ENCODE data around the gene SLC1A3.

The SLC1A3 gene

GRCh38 chr5:36599986-36600779 lies 6.2 kb upstream of the SLC1A3 start:
- DNase-seq (ENCODE audit: low read depth in 2 of 2) = no peak

GRCh38 chr5:36600917-36601527 lies 5.4 kb upstream of the SLC1A3 start:
- DNase-seq (ENCODE audit: low read depth in 2 of 2) = no peak

- no peak for DNase-seq (ENCODE audit: low read depth in 2 of 2)
Observed at GRCh38 chr5:36602704-36603321, 3.6 kb upstream of the SLC1A3 start.

- DNase-seq (ENCODE audit: low read depth in 2 of 2) = no peak
Observed at GRCh38 chr5:36605241-36605640, 1.2 kb upstream of the SLC1A3 start.

DNA sequence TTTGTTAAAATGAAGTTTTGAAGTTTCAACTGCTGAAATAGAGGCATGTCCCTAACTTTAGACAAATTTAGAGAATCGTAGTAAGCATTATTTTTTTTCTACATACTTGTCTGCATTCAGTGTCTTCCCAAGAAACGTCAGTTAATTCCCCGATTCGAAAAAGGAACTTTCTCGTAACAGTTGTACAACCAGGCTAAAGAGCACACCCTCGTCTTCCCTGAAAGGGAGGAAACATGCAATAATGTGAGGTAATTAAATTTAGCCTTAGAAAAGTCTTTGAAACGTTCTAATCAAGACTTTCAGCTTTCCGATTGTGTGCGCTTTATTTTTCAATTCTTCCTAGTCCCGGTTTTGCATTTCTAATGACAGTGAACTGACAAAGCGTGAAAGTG lies 374 bp upstream of the SLC1A3 start:
- DNase-seq (ENCODE audit: low read depth in 2 of 2) = no peak

- DNase-seq (ENCODE audit: low read depth in 2 of 2) = no peak
Observed at GRCh38 chr5:36607114-36607571, 737 bp downstream of the SLC1A3 start.

DNA sequence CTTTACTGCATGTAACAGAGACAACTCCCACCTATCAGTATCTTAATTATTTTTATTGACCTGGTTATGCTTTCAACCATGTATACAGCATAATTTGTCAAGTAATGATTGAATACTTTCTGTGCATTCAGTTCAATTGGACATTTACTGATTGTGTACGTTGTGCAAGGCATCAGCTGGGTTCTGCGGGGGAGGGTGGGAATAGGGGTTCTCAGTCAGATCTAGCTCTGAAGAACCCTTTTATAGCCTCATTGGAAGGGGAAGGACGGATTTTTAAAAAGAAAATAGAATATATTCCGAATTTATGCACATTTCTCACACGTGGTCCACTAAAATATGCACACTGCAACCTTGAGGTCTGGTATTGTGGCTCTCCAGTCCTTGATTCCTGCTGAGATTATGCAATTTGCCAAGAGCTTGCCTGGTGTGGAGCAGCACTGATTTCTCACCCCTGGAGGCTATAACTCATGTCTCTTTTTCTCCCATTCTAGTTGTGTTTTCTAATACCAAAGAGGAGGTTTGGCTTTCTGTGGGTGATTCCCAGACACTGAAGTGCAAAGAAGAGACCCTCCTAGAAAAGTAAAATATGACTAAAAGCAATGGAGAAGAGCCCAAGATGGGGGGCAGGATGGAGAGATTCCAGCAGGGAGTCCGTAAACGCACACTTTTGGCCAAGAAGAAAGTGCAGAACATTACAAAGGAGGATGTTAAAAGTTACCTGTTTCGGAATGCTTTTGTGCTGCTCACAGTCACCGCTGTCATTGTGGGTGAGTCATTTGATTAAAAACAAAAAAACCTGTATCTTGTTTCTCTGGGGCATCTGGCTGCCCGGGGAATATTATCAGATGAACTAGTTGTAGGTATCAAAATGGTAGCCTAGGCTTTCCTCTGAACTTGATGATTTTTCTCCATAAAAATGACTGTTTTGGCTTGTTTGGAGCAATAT lies 1.7 kb downstream of the SLC1A3 start:
- no peak for DNase-seq (ENCODE audit: low read depth in 2 of 2)

DNA sequence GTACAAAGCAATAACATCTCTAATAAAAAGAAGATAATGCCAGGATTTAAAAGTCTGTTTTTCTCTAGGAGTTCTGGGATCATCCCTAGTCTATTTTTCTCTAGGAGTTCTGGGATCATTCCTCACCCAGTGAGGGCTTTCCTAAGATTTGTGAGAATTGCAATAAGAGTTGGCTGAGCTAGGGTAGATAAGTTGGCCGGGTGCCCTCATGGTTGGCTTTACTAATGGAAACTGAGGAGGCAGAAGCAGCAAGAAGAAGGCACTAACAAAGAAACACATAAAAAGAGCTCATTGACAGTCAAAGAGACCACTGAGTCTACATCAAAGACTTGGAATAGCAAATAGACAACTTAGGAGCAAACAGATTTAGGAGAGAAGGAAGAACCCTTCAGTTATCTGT lies 4.2 kb downstream of the SLC1A3 start:
- no peak for DNase-seq (ENCODE audit: low read depth in 2 of 2)

GRCh38 chr5:36611520-36612274 lies 5.3 kb downstream of the SLC1A3 start:
- DNase-seq (ENCODE audit: low read depth in 2 of 2) = no peak

DNA sequence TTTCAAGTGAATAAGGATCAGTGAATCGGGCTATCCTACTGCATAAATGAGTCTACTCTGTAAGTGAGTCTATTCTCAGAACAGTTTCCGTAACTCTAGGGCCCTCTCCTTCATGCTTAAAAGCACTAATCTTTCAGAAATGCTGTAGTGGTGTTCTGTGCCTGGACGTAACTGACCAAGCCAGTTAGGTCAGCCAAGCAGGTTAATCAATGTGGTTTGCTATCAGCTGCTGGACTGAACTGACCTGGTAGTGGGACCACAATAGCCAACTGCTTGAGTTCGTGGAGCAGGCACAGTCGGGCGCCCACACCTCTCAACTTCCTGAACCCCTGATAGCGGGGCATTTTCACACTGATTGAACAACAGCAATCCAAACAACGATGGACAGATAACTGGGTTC lies 6.8 kb downstream of the SLC1A3 start:
- DNase-seq (ENCODE audit: low read depth in 2 of 2) = no peak

DNA sequence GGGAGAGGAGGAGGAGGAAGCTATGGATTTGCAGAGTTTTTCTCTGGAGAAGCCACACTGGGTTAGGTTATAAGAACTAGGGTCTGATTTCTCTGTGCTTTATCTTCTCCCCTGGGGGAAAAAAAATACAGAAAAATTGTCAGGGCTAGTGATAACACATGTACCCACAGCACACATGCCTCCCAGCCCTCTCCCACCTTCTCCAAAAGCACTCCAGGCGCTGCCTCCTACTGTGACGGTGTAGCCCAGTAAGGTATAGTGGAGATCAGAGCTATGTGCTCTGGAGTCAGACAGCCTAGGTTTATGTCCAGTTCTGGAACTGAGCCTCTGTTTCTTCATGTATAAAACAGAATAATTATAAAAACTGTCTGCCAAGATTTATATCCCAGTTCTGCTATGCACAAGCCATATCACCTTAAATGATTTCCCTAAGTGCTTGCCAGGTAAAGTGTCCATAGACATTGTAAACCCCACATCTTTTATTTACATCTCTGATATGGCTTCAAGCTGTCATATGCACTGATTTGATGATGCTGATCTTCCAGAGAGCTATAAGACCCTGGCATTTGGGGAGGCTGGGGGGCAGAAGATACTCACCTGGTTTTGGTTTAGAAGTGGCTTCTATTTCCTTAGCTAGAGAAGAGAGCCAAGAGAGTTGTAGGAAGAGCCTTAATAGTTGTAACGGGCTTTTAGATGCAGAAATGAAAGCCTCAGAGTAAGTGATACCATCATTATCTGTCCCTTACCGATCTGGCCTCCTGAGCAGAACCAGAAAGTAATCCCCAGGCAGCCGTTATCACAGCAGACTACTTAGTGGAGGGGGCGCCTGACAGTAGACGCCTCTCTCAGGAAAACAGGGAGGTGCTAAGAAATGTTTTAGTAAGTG lies 7.6 kb downstream of the SLC1A3 start:
- no peak for DNase-seq (ENCODE audit: low read depth in 2 of 2)

DNA sequence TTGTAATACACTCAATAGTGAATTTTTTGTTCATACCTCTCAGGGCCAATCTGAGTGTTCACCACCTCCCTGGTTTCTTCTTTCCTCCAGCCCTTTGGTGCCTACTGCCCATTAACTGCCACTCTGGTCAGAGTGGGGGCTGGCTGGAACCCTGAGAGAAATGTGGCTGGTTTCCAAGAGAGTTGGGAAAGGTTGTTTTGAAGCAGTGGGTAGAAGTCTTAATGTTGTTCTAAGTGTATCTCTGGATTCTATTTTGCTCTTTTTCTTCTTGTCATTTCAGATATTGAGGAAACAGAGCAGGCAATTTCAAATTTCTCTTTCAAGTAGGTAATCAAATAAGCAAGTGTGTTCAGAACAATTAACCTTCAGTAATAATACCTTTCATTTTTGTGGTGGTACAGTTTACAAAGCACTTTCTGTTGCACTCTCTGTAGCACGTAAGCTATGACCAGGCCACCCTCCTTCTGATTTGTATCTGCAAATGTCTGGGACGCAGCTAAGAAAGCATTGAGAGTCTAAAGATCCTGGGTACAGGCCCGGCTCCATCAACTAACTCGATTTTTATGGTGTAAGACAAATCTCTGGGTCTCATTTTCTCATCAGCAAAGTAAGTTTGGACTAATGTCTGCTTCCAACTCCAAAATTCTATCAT lies 8.4 kb downstream of the SLC1A3 start:
- DNase-seq (ENCODE audit: low read depth in 2 of 2) = no peak

- no peak for DNase-seq (ENCODE audit: low read depth in 2 of 2)
Observed at GRCh38 chr5:36619012-36619635, 12.7 kb downstream of the SLC1A3 start.

GRCh38 chr5:36621985-36622384 lies 15.6 kb downstream of the SLC1A3 start:
- no peak for DNase-seq (ENCODE audit: low read depth in 2 of 2)

- no peak for DNase-seq (ENCODE audit: low read depth in 2 of 2)
Observed at GRCh38 chr5:36623832-36624231, 17.4 kb downstream of the SLC1A3 start.

- no peak for DNase-seq (ENCODE audit: low read depth in 2 of 2)
Observed at GRCh38 chr5:36624277-36624676, 17.9 kb downstream of the SLC1A3 start.

GRCh38 chr5:36628695-36629094 lies 22.3 kb downstream of the SLC1A3 start:
- DNase-seq (ENCODE audit: low read depth in 2 of 2) = no peak

DNA sequence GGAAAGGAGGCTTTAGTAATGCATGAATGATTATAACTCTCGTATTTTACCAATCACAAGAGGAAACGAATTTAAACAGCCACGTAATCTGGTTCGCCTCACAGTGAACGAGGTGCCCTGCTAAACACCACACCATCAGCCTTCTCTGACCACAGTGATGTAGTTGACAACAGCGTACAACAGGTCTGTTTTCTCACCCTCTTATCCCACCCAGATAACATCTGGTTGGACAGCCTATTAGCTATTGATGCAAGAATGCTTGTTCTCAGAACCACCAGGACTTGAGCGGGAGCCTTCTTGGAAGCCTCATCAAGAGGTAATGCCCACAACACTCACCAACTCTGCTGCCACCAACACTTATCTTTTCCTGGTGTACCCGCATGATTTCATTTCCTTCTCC lies 23.3 kb downstream of the SLC1A3 start:
- DNase-seq (ENCODE audit: low read depth in 2 of 2) = no peak

All from stimulated activated CD8-positive, alpha-beta memory T cell treated with anti-CD3 and anti-CD28 coated beads, Interleukin-7, amount 100 ng/mL, for 4 hours (primary cell).